Ishikawa (cell line): ENCODE data around the gene PLEKHA7.

ENCODE experiments used
- CEBPB ChIP-seq: IDR thresholded peaks from 2 replicates; pipeline ENCODE4 v1.6.1; 2012
- CREB1 ChIP-seq: IDR thresholded peaks from 2 replicates; pipeline ENCODE4 v1.6.1; 2012; ENCODE audit warnings: low read depth
- EGR1 ChIP-seq: IDR thresholded peaks from 2 replicates; pipeline ENCODE4 v1.6.1; 2012
- EP300 ChIP-seq: IDR thresholded peaks from 2 replicates; pipeline ENCODE4 v1.6.1; 2012; ENCODE audit warnings: borderline replicate concordance
- FOXM1 ChIP-seq: IDR thresholded peaks from 2 replicates; pipeline ENCODE4 v1.6.1; 2012; ENCODE audit warnings: low read depth, borderline replicate concordance
- MAX ChIP-seq: IDR thresholded peaks from 2 replicates; pipeline ENCODE4 v1.6.1; 2012
- NFIC ChIP-seq: IDR thresholded peaks from 2 replicates; pipeline ENCODE4 v1.6.1; 2012
- RAD21 ChIP-seq: IDR thresholded peaks from 2 replicates; pipeline ENCODE4 v1.6.1; 2012; ENCODE audit warnings: low read depth
- REST ChIP-seq: IDR thresholded peaks from 2 replicates; pipeline ENCODE4 v1.6.1; 2012; ENCODE audit warnings: low read depth, mild to moderate bottlenecking
- TAF1 ChIP-seq: IDR thresholded peaks from 2 replicates; pipeline ENCODE4 v1.6.1; 2012; ENCODE audit warnings: low read depth, mild to moderate bottlenecking
- TCF12 ChIP-seq: IDR thresholded peaks from 2 replicates; pipeline ENCODE4 v1.6.1; 2012; ENCODE audit warnings: low read depth
- TEAD4 ChIP-seq: IDR thresholded peaks from 2 replicates; pipeline ENCODE4 v1.6.1; 2012
- USF1 ChIP-seq: IDR thresholded peaks from 2 replicates; pipeline ENCODE4 v1.6.1; 2012
- YY1 ChIP-seq: IDR thresholded peaks from 2 replicates; pipeline ENCODE4 v1.6.1; 2012; ENCODE audit warnings: low read depth
- ZBTB7A ChIP-seq: IDR thresholded peaks from 2 replicates; pipeline ENCODE4 v1.6.1; 2012; ENCODE audit warnings: low read depth

The PLEKHA7 gene

GRCh38 chr11:16857186-16857585 lies 157.0 kb downstream of the PLEKHA7 start:
- TF ChIP-seq TAF1 (no peak), MAX (no peak), CREB1 (no peak)

- TF ChIP-seq ZBTB7A (no peak), RAD21 (no peak), TAF1 (no peak), MAX (no peak), REST (no peak), EP300 (no peak), CREB1 (no peak), TCF12 (no peak), FOXM1 (no peak), NFIC (no peak), USF1 (no peak), EGR1 (no peak), YY1 (no peak), CEBPB (no peak), TEAD4 (no peak)
Measured at GRCh38 chr11:16856022-16856471, 158.2 kb downstream of the PLEKHA7 start.

GRCh38 chr11:16854979-16855378 lies 159.2 kb downstream of the PLEKHA7 start:
- TF ChIP-seq ZBTB7A = no peak
- no peak for TF ChIP-seq RAD21
- TF ChIP-seq TAF1 = no peak
- no peak for TF ChIP-seq FOXM1
- TF ChIP-seq EGR1 = no peak

- TF ChIP-seq EGR1 (no peak), USF1 (no peak), FOXM1 (no peak), RAD21 (no peak), NFIC (no peak), TEAD4 (no peak), EP300 (no peak), REST (no peak), YY1 (no peak), TAF1 (no peak), ZBTB7A (no peak), CREB1 (no peak), CEBPB (no peak), MAX (no peak), TCF12 (no peak)
Measured at GRCh38 chr11:16853859-16854258, 160.4 kb downstream of the PLEKHA7 start.

- TF ChIP-seq RAD21 = no peak
- no peak for TF ChIP-seq YY1
- TF ChIP-seq NFIC = no peak
- TF ChIP-seq EP300 = no peak
- no peak for TF ChIP-seq USF1
- no peak for TF ChIP-seq REST
- no peak for TF ChIP-seq MAX
- TF ChIP-seq CREB1 = no peak
- TF ChIP-seq FOXM1 = no peak
- no peak for TF ChIP-seq TEAD4
- TF ChIP-seq CEBPB = no peak
- TF ChIP-seq EGR1 = no peak
- TF ChIP-seq ZBTB7A = no peak
Measured at GRCh38 chr11:16853266-16853665, 160.9 kb downstream of the PLEKHA7 start.
